ENCODE results near the gene UBFD1.

DNA sequence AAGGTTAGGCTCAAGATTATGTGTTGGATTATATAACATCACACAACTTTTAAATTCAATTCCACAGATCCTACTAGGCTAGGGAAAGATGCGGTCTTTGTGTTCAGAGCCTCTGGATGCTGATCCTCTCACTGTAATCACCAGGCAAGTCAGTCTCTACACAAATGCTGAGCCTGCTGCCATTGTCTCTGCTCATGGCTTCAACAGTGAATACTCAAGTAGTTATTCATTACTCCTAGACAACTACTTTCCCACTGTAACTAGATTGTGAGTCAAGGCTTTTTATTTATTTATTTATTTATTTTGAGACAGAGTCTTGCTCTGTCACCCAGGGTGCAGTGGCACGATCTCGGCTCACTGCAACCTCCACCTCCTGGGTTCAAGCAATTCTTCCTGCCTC is 54.4 kb downstream of the UBFD1 start:
- TF ChIP-seq, protein P1, sequence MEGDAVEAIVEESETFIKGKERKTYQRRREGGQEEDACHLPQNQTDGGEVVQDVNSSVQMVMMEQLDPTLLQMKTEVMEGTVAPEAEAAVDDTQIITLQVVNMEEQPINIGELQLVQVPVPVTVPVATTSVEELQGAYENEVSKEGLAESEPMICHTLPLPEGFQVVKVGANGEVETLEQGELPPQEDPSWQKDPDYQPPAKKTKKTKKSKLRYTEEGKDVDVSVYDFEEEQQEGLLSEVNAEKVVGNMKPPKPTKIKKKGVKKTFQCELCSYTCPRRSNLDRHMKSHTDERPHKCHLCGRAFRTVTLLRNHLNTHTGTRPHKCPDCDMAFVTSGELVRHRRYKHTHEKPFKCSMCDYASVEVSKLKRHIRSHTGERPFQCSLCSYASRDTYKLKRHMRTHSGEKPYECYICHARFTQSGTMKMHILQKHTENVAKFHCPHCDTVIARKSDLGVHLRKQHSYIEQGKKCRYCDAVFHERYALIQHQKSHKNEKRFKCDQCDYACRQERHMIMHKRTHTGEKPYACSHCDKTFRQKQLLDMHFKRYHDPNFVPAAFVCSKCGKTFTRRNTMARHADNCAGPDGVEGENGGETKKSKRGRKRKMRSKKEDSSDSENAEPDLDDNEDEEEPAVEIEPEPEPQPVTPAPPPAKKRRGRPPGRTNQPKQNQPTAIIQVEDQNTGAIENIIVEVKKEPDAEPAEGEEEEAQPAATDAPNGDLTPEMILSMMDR (IDR thresholded peaks at IDR 0.05 in 2 of 3, conservative IDR thresholded peaks at IDR 0.05 in 1 of 3; ENCODE audit: borderline replicate concordance in 1 of 3, insufficient read depth in 1 of 3, low read depth in 2 of 3, low read length in 2 of 3), result no peak
- TF ChIP-seq EZH2phosphoT487 (IDR thresholded peaks at IDR 0.05; ENCODE audit: borderline replicate concordance) (no peak), TCF7L2 (IDR thresholded peaks at IDR 0.05; ENCODE audit: borderline replicate concordance, extremely low read depth, insufficient read depth, insufficient read length) (no peak), POLR2AphosphoS5 (IDR thresholded peaks at IDR 0.05; ENCODE audit: low read depth, low read length) (no peak), SRF (IDR thresholded peaks at IDR 0.05; ENCODE audit: low read depth) (no peak), ZNF274 (IDR thresholded peaks at IDR 0.05; ENCODE audit: low read depth, low read length) (no peak), SIN3A (IDR thresholded peaks at IDR 0.05; ENCODE audit: low read depth) (no peak)

All from HCT116 (cell line).